Measurements from ENCODE around the gene CDH8.
"Not testable (repeated sequence)": the region's sequence is repeated elsewhere in the genome, so short reads cannot be mapped to it uniquely, and the experiment has no call there.

GRCh38 chr16:61917865-61918826 is 118.1 kb downstream of the CDH8 start:
- TF ChIP-seq, protein P1, sequence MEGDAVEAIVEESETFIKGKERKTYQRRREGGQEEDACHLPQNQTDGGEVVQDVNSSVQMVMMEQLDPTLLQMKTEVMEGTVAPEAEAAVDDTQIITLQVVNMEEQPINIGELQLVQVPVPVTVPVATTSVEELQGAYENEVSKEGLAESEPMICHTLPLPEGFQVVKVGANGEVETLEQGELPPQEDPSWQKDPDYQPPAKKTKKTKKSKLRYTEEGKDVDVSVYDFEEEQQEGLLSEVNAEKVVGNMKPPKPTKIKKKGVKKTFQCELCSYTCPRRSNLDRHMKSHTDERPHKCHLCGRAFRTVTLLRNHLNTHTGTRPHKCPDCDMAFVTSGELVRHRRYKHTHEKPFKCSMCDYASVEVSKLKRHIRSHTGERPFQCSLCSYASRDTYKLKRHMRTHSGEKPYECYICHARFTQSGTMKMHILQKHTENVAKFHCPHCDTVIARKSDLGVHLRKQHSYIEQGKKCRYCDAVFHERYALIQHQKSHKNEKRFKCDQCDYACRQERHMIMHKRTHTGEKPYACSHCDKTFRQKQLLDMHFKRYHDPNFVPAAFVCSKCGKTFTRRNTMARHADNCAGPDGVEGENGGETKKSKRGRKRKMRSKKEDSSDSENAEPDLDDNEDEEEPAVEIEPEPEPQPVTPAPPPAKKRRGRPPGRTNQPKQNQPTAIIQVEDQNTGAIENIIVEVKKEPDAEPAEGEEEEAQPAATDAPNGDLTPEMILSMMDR (IDR thresholded peaks at IDR 0.05) = not testable (repeated sequence)
- not testable (repeated sequence) for TF ChIP-seq EP300 (IDR thresholded peaks at IDR 0.05; ENCODE audit: low read depth)
